Right atrium auricular region (tissue), 2 donors: Measurements from ENCODE around the gene OXSR1. TPM values are rescaled to one million over a fixed set of nuclear protein-coding genes. Genes with fewer than 3 reads are reported as not detected.

Experiments
- DNase-seq: peaks from one replicate; pipeline ENCODE4 v3.0.0-alpha.2; 2019; ENCODE audit warnings: low spot score
- H3K27ac ChIP-seq, 2 donors: fragments of 200-600 bp; sonication (generic); 1 replicate in 1 of 2; 2 replicates in 1 of 2; pipeline ENCODE4 v1.5.1; 2016 to 2019
- H3K27me3 ChIP-seq, 2 donors: fragments of 200-600 bp; sonication (generic); one replicate each; pipeline versions ENCODE4 v1.5.1 to v1.6.0; 2017 to 2019
- H3K36me3 ChIP-seq: fragments of 200-600 bp; sonication (generic); one replicate; pipeline ENCODE4 v1.5.1; 2016
- H3K4me1 ChIP-seq, 2 donors: fragments of 200-600 bp; sonication (generic); one replicate each; pipeline versions ENCODE4 v1.5.1 to v1.6.0; 2017 to 2019
- H3K4me3 ChIP-seq, 2 donors: fragments of 200-600 bp; sonication (generic); 1 replicate in 1 of 2; 2 replicates in 1 of 2; pipeline ENCODE4 v1.5.1; 2017 to 2019; ENCODE audit warnings: mild to moderate bottlenecking in 1 of 2, moderate library complexity in 1 of 2
- H3K9me3 ChIP-seq, 2 donors: fragments of 200-600 bp; sonication (generic); one replicate each; pipeline ENCODE4 v1.5.1; 2019
- CTCF ChIP-seq, 2 donors: fragments of 200-600 bp; sonication (generic); IDR thresholded peaks; one replicate each; pipeline ENCODE4 v1.5.1; 2019; ENCODE audit warnings: antibody characterized with exemption in 2 of 2
- total RNA-seq, 2 donors: library from RNA; depleted of rRNA; stranded (reverse); fragments of >200 nt; gene quantifications; one replicate each; pipeline ENCODE4 v1.1.0, GENCODE V29; 2016

OXSR1 gene
- total RNA-seq, 2 donors from 2014 or later, result 25.8 to 27.2 TPM

- Histone ChIP-seq H3K9me3 (no peaks in the 10 kb centered on the region), H3K4me3 (no peak overlapping the region), H3K27me3 (no peaks in the 10 kb centered on the region), H3K4me1 (peaks cover 0 to 31% of the 10 kb centered on the region in 2 donors), H3K27ac (no peak overlapping the region), H3K36me3 (peaks cover 12% of the 10 kb centered on the region)
- TF ChIP-seq CTCF (IDR thresholded peaks at IDR 0.05), result no peak
- no peak for DNase-seq
These were observed 24.0 kb upstream of the OXSR1 start for GRCh38 chr3:38141173-38141951.

GRCh38 chr3:38141952-38142273 is 23.4 kb upstream of the OXSR1 start:
- TF ChIP-seq CTCF (IDR thresholded peaks at IDR 0.05), result no peak
- DNase-seq, result no peak
- peaks cover 12% of the 10 kb centered on the region for H3K36me3 ChIP-seq
- H3K9me3 ChIP-seq, result no peaks in the 10 kb centered on the region
- no peak overlapping the region for H3K27ac ChIP-seq
- H3K4me1 ChIP-seq, result peaks cover 0 to 31% of the 10 kb centered on the region in 2 donors
- H3K27me3 ChIP-seq, result no peaks in the 10 kb centered on the region
- H3K4me3 ChIP-seq, result no peak overlapping the region

DNA sequence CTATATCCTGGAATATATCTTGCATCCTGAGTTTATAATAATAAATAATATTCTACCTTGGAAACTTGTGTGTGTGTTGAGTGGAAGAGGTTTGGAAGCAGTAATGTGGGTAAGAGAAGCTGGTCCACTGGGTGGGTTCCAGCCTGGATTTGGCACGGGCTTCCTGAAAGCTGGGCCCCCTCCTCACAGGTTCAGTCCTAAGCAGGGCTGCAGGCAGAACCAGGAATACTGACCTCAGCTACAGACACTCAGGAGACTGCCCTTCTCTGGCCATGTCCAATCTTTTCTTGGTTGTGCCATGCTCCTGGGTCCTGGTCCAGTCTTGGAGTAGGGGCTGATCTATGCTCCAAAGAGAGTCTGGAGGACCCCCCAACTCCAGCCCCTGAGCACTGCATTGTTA is 22.4 kb upstream of the OXSR1 start:
- TF ChIP-seq CTCF (IDR thresholded peaks at IDR 0.05), result no peak
- peaks cover 12% of the 10 kb centered on the region for H3K36me3 ChIP-seq
- H3K4me3 ChIP-seq, result no peak overlapping the region
- H3K9me3 ChIP-seq, result no peaks in the 10 kb centered on the region
- H3K27me3 ChIP-seq, result no peaks in the 10 kb centered on the region
- peaks cover 0 to 26% of the 10 kb centered on the region in 2 donors for H3K4me1 ChIP-seq
- no peak for DNase-seq
- no peak overlapping the region for H3K27ac ChIP-seq

DNA sequence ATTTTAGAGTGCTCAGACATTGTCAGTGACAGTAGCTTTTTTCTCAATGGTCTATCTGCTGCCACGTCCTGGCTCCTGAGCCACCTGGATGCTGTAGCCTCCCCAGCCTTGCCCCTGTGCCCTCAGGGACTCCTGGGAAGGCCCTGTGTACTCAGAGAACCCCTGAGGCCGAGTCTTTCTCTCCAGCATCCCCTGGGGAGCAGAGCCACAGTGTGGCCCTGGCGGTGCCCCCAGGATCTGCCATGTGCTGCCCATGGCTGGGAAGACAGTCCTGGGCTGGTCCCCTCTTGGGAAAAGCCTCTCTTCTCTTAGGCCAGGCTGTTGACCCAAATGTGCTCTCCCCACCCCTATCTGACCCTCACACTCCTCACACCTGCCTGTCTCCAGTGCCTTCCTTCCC is 21.8 kb upstream of the OXSR1 start:
- no peak for DNase-seq
- Histone ChIP-seq H3K27ac (no peak overlapping the region), H3K4me1 (peaks cover 0 to 23% of the 10 kb centered on the region in 2 donors), H3K4me3 (no peak overlapping the region), H3K36me3 (peaks cover 12% of the 10 kb centered on the region), H3K27me3 (no peaks in the 10 kb centered on the region), H3K9me3 (no peaks in the 10 kb centered on the region)
- no peak for TF ChIP-seq CTCF (IDR thresholded peaks at IDR 0.05)

DNA sequence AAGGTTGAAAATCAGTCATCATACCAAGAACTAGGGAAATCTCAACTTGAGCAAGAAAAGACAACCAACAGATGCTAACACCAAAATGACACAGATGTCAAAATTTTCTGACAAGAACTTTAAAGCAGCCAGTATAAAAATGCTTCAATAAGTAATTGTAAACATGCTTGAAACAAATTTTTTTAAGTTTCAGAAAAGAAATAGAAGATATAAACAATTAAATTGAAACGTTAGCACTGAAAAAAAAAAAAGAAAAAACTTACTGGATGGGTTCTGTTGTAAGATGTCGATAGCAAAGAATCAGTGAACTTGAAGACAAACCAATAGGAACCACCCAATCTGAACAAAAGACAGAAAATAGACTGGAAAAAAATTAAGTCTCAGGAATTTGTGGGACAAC is 18.8 kb upstream of the OXSR1 start:
- H3K27ac ChIP-seq, result no peak overlapping the region
- TF ChIP-seq CTCF (IDR thresholded peaks at IDR 0.05), result no peak

GRCh38 chr3:38147421-38147820 is 17.9 kb upstream of the OXSR1 start:
- Histone ChIP-seq H3K4me1 (no peaks in the 10 kb centered on the region), H3K27ac (no peak overlapping the region)

More for the DNA sequence above, 18.8 kb upstream of the OXSR1 start:
- Histone ChIP-seq H3K27me3 (no peaks in the 10 kb centered on the region), H3K4me3 (no peak overlapping the region), H3K36me3 (peaks cover 5% of the 10 kb centered on the region), H3K4me1 (no peaks in the 10 kb centered on the region), H3K9me3 (no peaks in the 10 kb centered on the region)
- no peak for DNase-seq

More at GRCh38 chr3:38147421-38147820, 17.9 kb upstream of the OXSR1 start:
- no peak for DNase-seq
- no peak for TF ChIP-seq CTCF (IDR thresholded peaks at IDR 0.05)
- Histone ChIP-seq H3K36me3 (no peaks in the 10 kb centered on the region), H3K9me3 (no peaks in the 10 kb centered on the region), H3K4me3 (no peak overlapping the region), H3K27me3 (no peaks in the 10 kb centered on the region)
